GM23338 (cell line): Measurements from ENCODE around the gene ARHGAP42. TPM values are rescaled to one million over a fixed set of nuclear protein-coding genes. Genes with fewer than 3 reads are reported as not detected.
A peak's percentile ranks its signal among the peaks of the same experiment; 100 is the strongest.

Experiments used
- ATAC-seq: fragments of 200-7000 bp; cut with Tn5 transposase; 3 replicates; pipeline ENCODE4 v1.9.1; 2020
- DNase-seq: peaks from one replicate; pipeline ENCODE4 v3.0.0-alpha.2; 2015; ENCODE audit warnings: low spot score
- H2AFZ ChIP-seq: fragments of 200-600 bp; sonication (generic); 2 replicates; pipeline ENCODE4 v1.8.0; 2016; ENCODE audit warnings: antibody characterized with exemption, mild to moderate bottlenecking, moderate library complexity
- H3F3A ChIP-seq: fragments of 200-600 bp; sonication (generic); replicated peaks from 2 replicates; pipeline ENCODE4 v1.8.0; 2017; ENCODE audit warnings: antibody characterized with exemption, mixed run types, low read depth
- H3K27ac ChIP-seq: fragments of 200-600 bp; sonication (generic); 2 replicates; pipeline ENCODE4 v1.6.1; 2016; ENCODE audit warnings: low read depth
- H3K27me3 ChIP-seq: fragments of 200-600 bp; sonication (generic); 2 replicates; pipeline ENCODE4 v1.8.0; 2016; ENCODE audit warnings: mild to moderate bottlenecking, mixed run types, moderate library complexity; ENCODE audit not compliant: insufficient read depth
- H3K36me3 ChIP-seq: fragments of 200-600 bp; sonication (generic); 2 replicates; pipeline ENCODE4 v1.8.0; 2016; ENCODE audit warnings: mild to moderate bottlenecking; ENCODE audit not compliant: insufficient read depth
- H3K4me1 ChIP-seq: fragments of 200-600 bp; sonication (generic); 2 replicates; pipeline ENCODE4 v1.8.0; 2016; ENCODE audit warnings: mild to moderate bottlenecking, moderate library complexity; ENCODE audit not compliant: insufficient read depth
- H3K4me2 ChIP-seq: fragments of 200-600 bp; sonication (generic); 2 replicates; pipeline ENCODE4 v1.7.1; 2017; ENCODE audit warnings: mixed run types
- H3K4me3 ChIP-seq: fragments of 200-600 bp; sonication (generic); 2 replicates; pipeline ENCODE4 v1.6.1; 2016; ENCODE audit warnings: mixed run types
- H3K79me2 ChIP-seq: fragments of 200-600 bp; sonication (generic); replicated peaks from 2 replicates; pipeline ENCODE4 v1.8.0; 2017; ENCODE audit warnings: mild to moderate bottlenecking; ENCODE audit not compliant: insufficient read depth
- H3K9me2 ChIP-seq: fragments of 200-600 bp; sonication (generic); 2 replicates; pipeline ENCODE4 v1.8.0; 2017; ENCODE audit not compliant: insufficient read depth
- H4K20me1 ChIP-seq: fragments of 200-600 bp; sonication (generic); replicated peaks from 2 replicates; pipeline ENCODE4 v1.8.0; 2017; ENCODE audit warnings: mild to moderate bottlenecking; ENCODE audit not compliant: insufficient read depth
- H3K27ac Mint-ChIP-seq: 2 replicates; pipeline ENCODE4 v1.8.0; 2020; ENCODE audit warnings: inconsistent platforms, mild to moderate bottlenecking, moderate library complexity, mixed read lengths
- H3K27me3 Mint-ChIP-seq: 3 replicates; pipeline ENCODE4 v1.8.0; 2022; ENCODE audit warnings: low read depth, mild to moderate bottlenecking, moderate library complexity, mixed read lengths, inconsistent platforms; ENCODE audit not compliant: insufficient read depth, poor library complexity
- H3K36me3 Mint-ChIP-seq: 3 replicates; pipeline ENCODE4 v1.8.0; 2021; ENCODE audit warnings: low read depth, mild to moderate bottlenecking, inconsistent platforms, moderate library complexity, mixed read lengths
- H3K4me1 Mint-ChIP-seq: 3 replicates; pipeline ENCODE4 v1.8.0; 2020; ENCODE audit warnings: mild to moderate bottlenecking, inconsistent platforms, mixed read lengths
- H3K4me3 Mint-ChIP-seq: 3 replicates; pipeline ENCODE4 v1.8.0; 2021; ENCODE audit warnings: moderate library complexity, mild to moderate bottlenecking, inconsistent platforms, mixed read lengths
- H3K9me3 Mint-ChIP-seq: 3 replicates; pipeline ENCODE4 v1.8.0; 2020; ENCODE audit warnings: moderate library complexity, mild to moderate bottlenecking, inconsistent platforms, mixed read lengths
- EZH2 ChIP-seq: fragments of 200-600 bp; sonication (generic); IDR thresholded peaks from one replicate; pipeline ENCODE4 v1.8.0; 2017; ENCODE audit warnings: antibody characterized with exemption, mild to moderate bottlenecking, low read depth; ENCODE audit not compliant: unreplicated experiment
- EZH2phosphoT487 ChIP-seq: fragments of 200-600 bp; sonication (generic); IDR thresholded peaks from one replicate; pipeline ENCODE4 v1.8.1; 2018; ENCODE audit warnings: antibody characterized with exemption; ENCODE audit not compliant: unreplicated experiment
- POLR2AphosphoS5 ChIP-seq: IDR thresholded peaks from 2 replicates; pipeline ENCODE4 v1.6.1; 2016; ENCODE audit warnings: antibody characterized with exemption, low read depth
- STAT1 ChIP-seq: IDR thresholded peaks from one replicate; pipeline ENCODE4 v1.6.1; 2016; ENCODE audit warnings: antibody characterized with exemption; ENCODE audit not compliant: unreplicated experiment
- ZNF331 ChIP-seq: fragments of 250-450 bp; sonication (Bioruptor Pico); IDR thresholded peaks from 2 replicates; pipeline ENCODE4 v1.5.0; 2020; ENCODE audit warnings: low read depth, mild to moderate bottlenecking, moderate library complexity
- polyA plus RNA-seq: library from polyadenylated mRNA; unstranded; fragments of >200 nt; fragmentation: Nextera tagmentation; extraction: Ambion mirVana; gene quantifications from 2 replicates; pipeline ENCODE4 v1.2.1, GENCODE V29; 2016
- total RNA-seq: library from RNA; depleted of rRNA; stranded (reverse); fragments of >200 nt; shearing (Covaris generic); gene quantifications from 2 replicates; pipeline ENCODE4 v1.2.3, GENCODE V29; 2014
- TF ChIP-seq, protein P1 (sequence below): IDR thresholded peaks from one replicate; pipeline ENCODE4 v1.6.1; 2018; ENCODE audit warnings: antibody characterized with exemption; ENCODE audit not compliant: unreplicated experiment
- TF ChIP-seq, protein P2 (sequence below): IDR thresholded peaks from 2 replicates; pipeline ENCODE4 v1.6.1; 2016; ENCODE audit warnings: antibody characterized with exemption
- TF ChIP-seq, protein P3 (sequence below), 2 experiments: fragments of 200-600 bp in 1 of 2; sonication (generic) in 1 of 2; conservative IDR thresholded peaks; 2 replicates each; pipeline versions ENCODE4 v1.5.1 to v1.6.1; 2016 to 2017; ENCODE audit warnings: antibody characterized with exemption in 2 of 2, low read depth in 2 of 2, mild to moderate bottlenecking in 2 of 2, moderate library complexity in 1 of 2

ARHGAP42 gene
- total and polyA plus RNA-seq, 2 experiments from 2014 or later, result 23.7 to 35.7 TPM

DNA sequence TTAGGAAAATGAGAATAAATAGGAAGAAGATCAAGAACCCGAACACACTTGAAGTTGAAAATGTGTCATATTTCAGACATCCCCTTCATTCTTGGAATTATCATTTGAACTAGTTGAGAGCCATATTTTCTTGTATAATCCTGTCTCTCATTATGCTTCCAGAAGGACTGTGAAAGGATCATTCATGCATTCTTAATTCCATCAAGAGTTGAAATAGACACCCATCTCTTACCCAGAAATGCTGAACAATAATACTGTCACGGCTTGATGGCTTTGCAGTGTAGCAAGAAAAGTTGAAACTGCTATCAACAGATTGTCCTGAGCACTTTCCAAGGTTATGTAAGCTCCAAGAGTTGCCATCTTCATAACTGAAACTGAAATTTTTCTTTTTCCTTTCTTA is 79.7 kb downstream of the ARHGAP42 start:
- H3K9me2 ChIP-seq, result no peaks in the 10 kb centered on the region
- no peak overlapping the region for H2AFZ ChIP-seq
- H3K4me3 Mint-ChIP-seq, result no peak overlapping the region
- peaks cover 2% of the 10 kb centered on the region for H3K27me3 Mint-ChIP-seq
- H3K9me3 Mint-ChIP-seq, result no peaks in the 10 kb centered on the region
- H3K79me2 ChIP-seq, result peaks cover 23% of the 10 kb centered on the region
- H3K4me1 ChIP-seq, result peaks cover 10% of the 10 kb centered on the region; the same call in 1 of the 2 replicates
- peaks cover 1% of the 10 kb centered on the region; the same call in 2 of the 3 replicates for H3K36me3 Mint-ChIP-seq
- H3K4me3 ChIP-seq, result no peak overlapping the region
- DNase-seq (no peak), ATAC-seq (no peak)
- H4K20me1 ChIP-seq, result no peaks in the 10 kb centered on the region
- TF ChIP-seq, protein P1, sequence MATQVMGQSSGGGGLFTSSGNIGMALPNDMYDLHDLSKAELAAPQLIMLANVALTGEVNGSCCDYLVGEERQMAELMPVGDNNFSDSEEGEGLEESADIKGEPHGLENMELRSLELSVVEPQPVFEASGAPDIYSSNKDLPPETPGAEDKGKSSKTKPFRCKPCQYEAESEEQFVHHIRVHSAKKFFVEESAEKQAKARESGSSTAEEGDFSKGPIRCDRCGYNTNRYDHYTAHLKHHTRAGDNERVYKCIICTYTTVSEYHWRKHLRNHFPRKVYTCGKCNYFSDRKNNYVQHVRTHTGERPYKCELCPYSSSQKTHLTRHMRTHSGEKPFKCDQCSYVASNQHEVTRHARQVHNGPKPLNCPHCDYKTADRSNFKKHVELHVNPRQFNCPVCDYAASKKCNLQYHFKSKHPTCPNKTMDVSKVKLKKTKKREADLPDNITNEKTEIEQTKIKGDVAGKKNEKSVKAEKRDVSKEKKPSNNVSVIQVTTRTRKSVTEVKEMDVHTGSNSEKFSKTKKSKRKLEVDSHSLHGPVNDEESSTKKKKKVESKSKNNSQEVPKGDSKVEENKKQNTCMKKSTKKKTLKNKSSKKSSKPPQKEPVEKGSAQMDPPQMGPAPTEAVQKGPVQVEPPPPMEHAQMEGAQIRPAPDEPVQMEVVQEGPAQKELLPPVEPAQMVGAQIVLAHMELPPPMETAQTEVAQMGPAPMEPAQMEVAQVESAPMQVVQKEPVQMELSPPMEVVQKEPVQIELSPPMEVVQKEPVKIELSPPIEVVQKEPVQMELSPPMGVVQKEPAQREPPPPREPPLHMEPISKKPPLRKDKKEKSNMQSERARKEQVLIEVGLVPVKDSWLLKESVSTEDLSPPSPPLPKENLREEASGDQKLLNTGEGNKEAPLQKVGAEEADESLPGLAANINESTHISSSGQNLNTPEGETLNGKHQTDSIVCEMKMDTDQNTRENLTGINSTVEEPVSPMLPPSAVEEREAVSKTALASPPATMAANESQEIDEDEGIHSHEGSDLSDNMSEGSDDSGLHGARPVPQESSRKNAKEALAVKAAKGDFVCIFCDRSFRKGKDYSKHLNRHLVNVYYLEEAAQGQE, result no peak
- TF ChIP-seq STAT1 (no peak), EZH2phosphoT487 (no peak), POLR2AphosphoS5 (no peak), ZNF331 (no peak), EZH2 (no peak)
- TF ChIP-seq, protein P2, sequence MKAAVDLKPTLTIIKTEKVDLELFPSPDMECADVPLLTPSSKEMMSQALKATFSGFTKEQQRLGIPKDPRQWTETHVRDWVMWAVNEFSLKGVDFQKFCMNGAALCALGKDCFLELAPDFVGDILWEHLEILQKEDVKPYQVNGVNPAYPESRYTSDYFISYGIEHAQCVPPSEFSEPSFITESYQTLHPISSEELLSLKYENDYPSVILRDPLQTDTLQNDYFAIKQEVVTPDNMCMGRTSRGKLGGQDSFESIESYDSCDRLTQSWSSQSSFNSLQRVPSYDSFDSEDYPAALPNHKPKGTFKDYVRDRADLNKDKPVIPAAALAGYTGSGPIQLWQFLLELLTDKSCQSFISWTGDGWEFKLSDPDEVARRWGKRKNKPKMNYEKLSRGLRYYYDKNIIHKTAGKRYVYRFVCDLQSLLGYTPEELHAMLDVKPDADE, result no peak
- TF ChIP-seq, protein P3, sequence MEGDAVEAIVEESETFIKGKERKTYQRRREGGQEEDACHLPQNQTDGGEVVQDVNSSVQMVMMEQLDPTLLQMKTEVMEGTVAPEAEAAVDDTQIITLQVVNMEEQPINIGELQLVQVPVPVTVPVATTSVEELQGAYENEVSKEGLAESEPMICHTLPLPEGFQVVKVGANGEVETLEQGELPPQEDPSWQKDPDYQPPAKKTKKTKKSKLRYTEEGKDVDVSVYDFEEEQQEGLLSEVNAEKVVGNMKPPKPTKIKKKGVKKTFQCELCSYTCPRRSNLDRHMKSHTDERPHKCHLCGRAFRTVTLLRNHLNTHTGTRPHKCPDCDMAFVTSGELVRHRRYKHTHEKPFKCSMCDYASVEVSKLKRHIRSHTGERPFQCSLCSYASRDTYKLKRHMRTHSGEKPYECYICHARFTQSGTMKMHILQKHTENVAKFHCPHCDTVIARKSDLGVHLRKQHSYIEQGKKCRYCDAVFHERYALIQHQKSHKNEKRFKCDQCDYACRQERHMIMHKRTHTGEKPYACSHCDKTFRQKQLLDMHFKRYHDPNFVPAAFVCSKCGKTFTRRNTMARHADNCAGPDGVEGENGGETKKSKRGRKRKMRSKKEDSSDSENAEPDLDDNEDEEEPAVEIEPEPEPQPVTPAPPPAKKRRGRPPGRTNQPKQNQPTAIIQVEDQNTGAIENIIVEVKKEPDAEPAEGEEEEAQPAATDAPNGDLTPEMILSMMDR (conservative IDR thresholded peaks at IDR 0.05; ENCODE audit: low read depth in 2 of 2), result no peak
- no peaks in the 10 kb centered on the region for H3F3A ChIP-seq
- H3K36me3 ChIP-seq, result peaks cover 5% of the 10 kb centered on the region; the same call in 1 of the 2 replicates
- no peak overlapping the region for H3K27ac Mint-ChIP-seq
- H3K4me1 Mint-ChIP-seq, result peaks cover 26% of the 10 kb centered on the region
- H3K4me2 ChIP-seq, result no peak overlapping the region
- no peaks in the 10 kb centered on the region for H3K27me3 ChIP-seq
- no peak overlapping the region for H3K27ac ChIP-seq

DNA sequence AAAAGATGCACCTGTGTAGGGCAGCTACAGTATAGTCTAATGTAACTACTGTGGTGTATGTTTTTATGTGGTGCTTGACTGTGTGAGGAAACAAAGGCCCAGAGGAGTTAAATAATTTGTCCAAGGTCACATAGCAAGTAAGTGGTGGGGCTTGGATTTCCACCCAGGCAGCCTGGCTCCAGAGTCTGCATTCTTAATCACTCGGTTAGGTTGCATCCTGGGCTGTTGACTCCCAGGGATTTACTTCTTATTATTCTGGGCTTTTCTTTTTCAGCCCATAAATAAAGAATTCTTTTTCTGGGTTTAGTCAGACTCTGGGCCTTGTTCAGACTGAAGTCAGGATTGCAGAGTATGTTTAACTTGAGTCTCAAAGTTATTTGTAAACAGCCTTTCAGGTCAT is 82.1 kb downstream of the ARHGAP42 start:
- H3K9me3 Mint-ChIP-seq, result no peaks in the 10 kb centered on the region
- H3K36me3 ChIP-seq, result peaks cover 5% of the 10 kb centered on the region; the same call in 1 of the 2 replicates
- no peaks in the 10 kb centered on the region for H3F3A ChIP-seq
- no peaks in the 10 kb centered on the region for H3K27me3 ChIP-seq
- no peaks in the 10 kb centered on the region for H3K27me3 Mint-ChIP-seq
- no peak overlapping the region for H3K4me3 ChIP-seq
- H3K79me2 ChIP-seq, result peaks cover 19% of the 10 kb centered on the region; the same call in 1 of the 2 replicates
- DNase-seq (peak; percentile 41), ATAC-seq (peak; percentile 87)
- no peak overlapping the region for H3K4me3 Mint-ChIP-seq
- H3K36me3 Mint-ChIP-seq, result peaks cover 4% of the 10 kb centered on the region; the same call in 2 of the 3 replicates
- H2AFZ ChIP-seq, result no peak overlapping the region
- peak overlapping the region; percentile 35; the same call in 1 of the 2 replicates for H3K27ac ChIP-seq
- H3K4me2 ChIP-seq, result 0 out of 2 replicates have a peak overlapping the region, but pooled peaks have one; percentile 25
- H3K4me1 Mint-ChIP-seq, result peaks cover 27% of the 10 kb centered on the region
- no peaks in the 10 kb centered on the region for H4K20me1 ChIP-seq
- H3K9me2 ChIP-seq, result no peaks in the 10 kb centered on the region
- H3K4me1 ChIP-seq, result peaks cover 14% of the 10 kb centered on the region; the same call in 1 of the 2 replicates
- H3K27ac Mint-ChIP-seq, result peak overlapping the region; percentile 80; the same call in 1 of the 2 replicates
- TF ChIP-seq, protein P2, result no peak
